GM12878 (cell line): Measurements from ENCODE around the gene KIF26A. TPM values are rescaled to one million over a fixed set of nuclear protein-coding genes. Genes with fewer than 3 reads are reported as not detected.

Experiments
- ATAC-seq: fragments of 200-7000 bp; cut with Tn5 transposase; 3 replicates; pipeline ENCODE4 v1.9.1; 2020; ENCODE audit warnings: mild to moderate bottlenecking, moderate library complexity
- BruUV-seq: library from RNA; stranded (reverse); fragments of 400-500 nt; replicated peaks from 2 replicates; lab custom pipeline; 2021; lab: Mats Ljungman, UMichigan
- CTCF ChIA-PET: fragments of 300-600 bp; sonication (Branson Sonifier 250); formaldehyde crosslinking; extraction: SDS; loops from one replicate; lab custom pipeline; 2021; ENCODE audit warnings: inconsistent platforms; lab: Yijun Ruan, JAX
- POLR2A ChIA-PET: fragments of 350-600 bp; formaldehyde crosslinking; extraction: SDS; loops from one replicate; lab custom pipeline; 2021; ENCODE audit warnings: inconsistent platforms; lab: Charles Lee
- RAD21 ChIA-PET: fragments of 300-600 bp; sonication (Branson Sonifier 250); formaldehyde crosslinking; loops from one replicate; lab custom pipeline; 2023; ENCODE audit warnings: antibody characterized with exemption; ENCODE audit not compliant: unreplicated experiment; lab: Charles Lee
- SMC1A ChIA-PET: fragments of 300-600 bp; sonication (Branson Sonifier 250); formaldehyde crosslinking; loops from one replicate; lab custom pipeline; 2023; ENCODE audit not compliant: unreplicated experiment, uncharacterized antibody; lab: Charles Lee
- DNase-seq: peaks from one replicate; pipeline ENCODE4 v3.0.0-alpha.2; 2011; ENCODE audit warnings: low read depth, low spot score
- FAIRE-seq: peaks from 3 replicates; lab custom pipeline; 2011; peaks lifted over from hg19 to GRCh38; lab: Jason Lieb, UNC
- H2AFZ ChIP-seq: 2 replicates; pipeline ENCODE4 v1.6.0; 2011; ENCODE audit warnings: low read depth, low read length, control low read depth; ENCODE audit not compliant: control insufficient read depth
- H3K27ac ChIP-seq: 2 replicates; pipeline ENCODE4 v1.5.1; 2011; ENCODE audit warnings: control low read depth; ENCODE audit not compliant: control insufficient read depth, insufficient read depth
- H3K27me3 ChIP-seq, 2 experiments: replicated peaks in 1 of 2; 2 replicates each; pipeline versions ENCODE4 v1.6.0 to v1.6.1; 2011; ENCODE audit warnings: low read length in 1 of 2; ENCODE audit not compliant: control insufficient read depth in 2 of 2, insufficient read depth in 2 of 2
- H3K36me3 ChIP-seq, 2 experiments: 2 replicates each; pipeline ENCODE4 v1.5.1; 2011; ENCODE audit warnings: low read length in 1 of 2; ENCODE audit not compliant: control insufficient read depth in 2 of 2, insufficient read depth in 2 of 2
- H3K4me1 ChIP-seq: 2 replicates; pipeline ENCODE4 v1.6.1; 2011; ENCODE audit warnings: mild to moderate bottlenecking, low read length, moderate library complexity, mixed read lengths; ENCODE audit not compliant: control insufficient read depth, insufficient read depth
- H3K4me2 ChIP-seq: 2 replicates; pipeline ENCODE4 v1.6.0; 2011; ENCODE audit warnings: control low read depth; ENCODE audit not compliant: control insufficient read depth, insufficient read depth
- H3K4me3 ChIP-seq: fragments of 200-600 bp; sonication (generic); 2 replicates; pipeline ENCODE4 v1.5.1; 2016
- H3K79me2 ChIP-seq: 2 replicates; pipeline ENCODE4 v1.6.0; 2011; ENCODE audit warnings: low read length; ENCODE audit not compliant: control insufficient read depth, insufficient read depth
- H3K9ac ChIP-seq: 2 replicates; pipeline ENCODE4 v1.8.0; 2011; ENCODE audit warnings: low read length, control low read depth, mixed read lengths; ENCODE audit not compliant: control insufficient read depth, insufficient read depth
- H3K9me3 ChIP-seq: replicated peaks from 3 replicates; pipeline ENCODE4 v1.5.1; 2011; ENCODE audit warnings: mild to moderate bottlenecking, low read length; ENCODE audit not compliant: control insufficient read depth, insufficient read depth
- H4K20me1 ChIP-seq: 2 replicates; pipeline ENCODE4 v1.6.0; 2011; ENCODE audit not compliant: control insufficient read depth, insufficient read depth
- ATF7 ChIP-seq: fragments of 450-650 bp; IDR thresholded peaks from 2 replicates; pipeline ENCODE4 v1.6.1; 2016; ENCODE audit warnings: low read depth, mild to moderate bottlenecking
- BMI1 ChIP-seq: fragments of 450-650 bp; IDR thresholded peaks from 2 replicates; pipeline ENCODE4 v1.6.1; 2016; ENCODE audit warnings: mild to moderate bottlenecking, moderate library complexity, borderline replicate concordance
- CHD2 ChIP-seq: IDR thresholded peaks from 2 replicates; pipeline ENCODE4 v1.6.1; 2011; ENCODE audit warnings: low read depth, low read length, improper control_type of control experiment, borderline replicate concordance
- EP300 ChIP-seq, 2 experiments: fragments of 150-350 bp in 1 of 2; IDR thresholded peaks; 2 replicates each; pipeline ENCODE4 v1.6.1; 2011 to 2012; ENCODE audit warnings: low read depth in 2 of 2, low read length in 2 of 2, borderline replicate concordance in 1 of 2, improper control_type of control experiment in 1 of 2, inconsistent platforms in 1 of 2; ENCODE audit not compliant: control insufficient read depth in 1 of 2
- LARP7 ChIP-seq: fragments of 450-650 bp; IDR thresholded peaks from 2 replicates; pipeline ENCODE4 v1.6.1; 2017; ENCODE audit warnings: mild to moderate bottlenecking
- POU2F2 ChIP-seq: IDR thresholded peaks from 3 replicates; pipeline ENCODE4 v1.6.1; 2011; ENCODE audit warnings: low read depth, mild to moderate bottlenecking, low read length, borderline replicate concordance
- SIN3A ChIP-seq: IDR thresholded peaks from 2 replicates; pipeline ENCODE4 v1.6.1; 2012; ENCODE audit warnings: low read depth, low read length, improper control_type of control experiment
- SUPT20H ChIP-seq: IDR thresholded peaks from 2 replicates; pipeline ENCODE4 v1.6.1; 2011; ENCODE audit warnings: low read depth, mild to moderate bottlenecking, low read length, moderate library complexity, borderline replicate concordance; ENCODE audit not compliant: control insufficient read depth
- ZSCAN29 ChIP-seq: fragments of 450-650 bp; IDR thresholded peaks from 2 replicates; pipeline ENCODE4 v1.6.1; 2017; ENCODE audit warnings: mild to moderate bottlenecking, moderate library complexity
- WGBS: methylation state at CpG from one replicate; pipeline ENCODE4 v1.1.6; 2016; ENCODE audit warnings: low lambda C conversion rate; ENCODE audit not compliant: insufficient replicate concordance, insufficient coverage; ENCODE audit errors: missing lambda C conversion rate; 5-methylcytosine and 5-hydroxymethylcytosine counted together
- in situ Hi-C: fragments of 300-500 bp; cut with MboI; formaldehyde crosslinking; loops from 9 replicates; pipeline ENCODE4 v1.14.3; 2018; ENCODE audit warnings: mixed read lengths
- intact Hi-C: fragments of 100-400 bp; cut with micrococcal nuclease; formaldehyde crosslinking; loops from one replicate; pipeline ENCODE4 v1.14.2; 2022; ENCODE audit not compliant: unreplicated experiment
- polyA plus RNA-seq, 11 experiments: library from polyadenylated mRNA; depleted of rRNA in 4 of 11; unstranded in 6 of 11; stranded (reverse) in 5 of 11; fragments of >200 nt; fragmentation: Nextera tagmentation in 4 of 11; fragmentation: Illumina TruSeq in 1 of 11; extraction: Ambion mirVana in 4 of 11; extraction: Trizol in 1 of 11; gene quantifications; 1 replicate in 1 of 11; 2 replicates in 10 of 11; pipeline versions ENCODE4 v1.2.1 to v1.2.3, GENCODE V29; 2011 to 2016; ENCODE audit warnings: inconsistent platforms in 2 of 11, missing spikeins in 2 of 11, low read depth in 1 of 11
- total RNA-seq, 4 experiments: library from RNA; depleted of rRNA in 3 of 4; stranded (reverse); fragments of >200 nt in 3 of 4; fragmentation: Illumina TruSeq in 1 of 4; extraction: Trizol in 1 of 4; gene quantifications; 2 replicates each; pipeline versions ENCODE4 v1.2.1 to v1.2.3, GENCODE V29; 2013 to 2021
- TF ChIP-seq, protein P1 (sequence below): fragments of 450-650 bp; conservative IDR thresholded peaks from 2 replicates; pipeline ENCODE4 v1.6.1; 2017; ENCODE audit warnings: mild to moderate bottlenecking, moderate library complexity
- TF ChIP-seq, protein P2 (sequence below): fragments of 150-350 bp; IDR thresholded peaks from 2 replicates; pipeline ENCODE4 v1.6.1; 2016; ENCODE audit warnings: low read depth, low read length
- TF ChIP-seq, protein P3 (sequence below): IDR thresholded peaks from 2 replicates; pipeline ENCODE4 v1.6.1; 2012; ENCODE audit warnings: mild to moderate bottlenecking, low read depth, low read length

Gene KIF26A
- total and polyA plus RNA-seq, 10 of the 15 experiments (the other 5 are each of a cell fraction or from before 2014, with no cell fraction given) = 0.05 TPM; not detected in 9

DNA sequence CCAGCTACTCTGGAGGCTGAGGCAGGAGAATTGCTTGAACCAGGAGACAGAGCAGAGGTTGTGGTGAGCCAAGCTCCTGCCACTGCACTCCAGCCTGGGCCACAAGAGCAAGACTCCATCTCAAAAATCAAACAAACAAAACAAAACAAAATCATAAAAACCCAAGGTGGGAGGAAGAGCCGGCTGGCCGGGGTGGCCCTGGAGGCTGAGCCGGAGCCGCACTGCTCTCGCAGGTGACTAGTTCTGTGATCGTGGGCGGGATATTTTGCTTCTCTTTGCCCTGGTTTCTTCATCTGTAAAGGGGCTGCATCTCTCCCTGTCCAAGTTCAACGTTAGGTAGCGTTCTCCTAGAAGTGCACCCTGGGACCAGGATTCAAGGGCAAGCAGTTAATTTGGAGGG lies 73.4 kb downstream of the KIF26A start:
- no TSS peak for BruUV-seq
- H3K36me3 ChIP-seq = no peaks in the 10 kb centered on the region
- in situ Hi-C loops = no loop called here
- ChIA-PET RAD21 (no interaction called here), CTCF (no interaction called here), SMC1A (no interaction called here), POLR2A (no interaction called here)
- WGBS = 88% methylated on average over 9 of the region's 9 CpGs
- no peaks in the 10 kb centered on the region for H4K20me1 ChIP-seq
- no peaks in the 10 kb centered on the region for H3K27me3 ChIP-seq
- H3K4me2 ChIP-seq = no peak overlapping the region
- FAIRE-seq = no peak
- TF ChIP-seq LARP7 (no peak), ATF7 (no peak), ZSCAN29 (no peak), SIN3A (no peak), POU2F2 (no peak), EP300 (IDR thresholded peaks at IDR 0.05; ENCODE audit: borderline replicate concordance in 1 of 2, control insufficient read depth in 1 of 2, low read depth in 2 of 2, low read length in 2 of 2) (no peak), BMI1 (no peak), SUPT20H (no peak), CHD2 (no peak)
- TF ChIP-seq, protein P1, sequence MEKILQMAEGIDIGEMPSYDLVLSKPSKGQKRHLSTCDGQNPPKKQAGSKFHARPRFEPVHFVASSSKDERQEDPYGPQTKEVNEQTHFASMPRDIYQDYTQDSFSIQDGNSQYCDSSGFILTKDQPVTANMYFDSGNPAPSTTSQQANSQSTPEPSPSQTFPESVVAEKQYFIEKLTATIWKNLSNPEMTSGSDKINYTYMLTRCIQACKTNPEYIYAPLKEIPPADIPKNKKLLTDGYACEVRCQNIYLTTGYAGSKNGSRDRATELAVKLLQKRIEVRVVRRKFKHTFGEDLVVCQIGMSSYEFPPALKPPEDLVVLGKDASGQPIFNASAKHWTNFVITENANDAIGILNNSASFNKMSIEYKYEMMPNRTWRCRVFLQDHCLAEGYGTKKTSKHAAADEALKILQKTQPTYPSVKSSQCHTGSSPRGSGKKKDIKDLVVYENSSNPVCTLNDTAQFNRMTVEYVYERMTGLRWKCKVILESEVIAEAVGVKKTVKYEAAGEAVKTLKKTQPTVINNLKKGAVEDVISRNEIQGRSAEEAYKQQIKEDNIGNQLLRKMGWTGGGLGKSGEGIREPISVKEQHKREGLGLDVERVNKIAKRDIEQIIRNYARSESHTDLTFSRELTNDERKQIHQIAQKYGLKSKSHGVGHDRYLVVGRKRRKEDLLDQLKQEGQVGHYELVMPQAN = no peak
- TF ChIP-seq, protein P2, sequence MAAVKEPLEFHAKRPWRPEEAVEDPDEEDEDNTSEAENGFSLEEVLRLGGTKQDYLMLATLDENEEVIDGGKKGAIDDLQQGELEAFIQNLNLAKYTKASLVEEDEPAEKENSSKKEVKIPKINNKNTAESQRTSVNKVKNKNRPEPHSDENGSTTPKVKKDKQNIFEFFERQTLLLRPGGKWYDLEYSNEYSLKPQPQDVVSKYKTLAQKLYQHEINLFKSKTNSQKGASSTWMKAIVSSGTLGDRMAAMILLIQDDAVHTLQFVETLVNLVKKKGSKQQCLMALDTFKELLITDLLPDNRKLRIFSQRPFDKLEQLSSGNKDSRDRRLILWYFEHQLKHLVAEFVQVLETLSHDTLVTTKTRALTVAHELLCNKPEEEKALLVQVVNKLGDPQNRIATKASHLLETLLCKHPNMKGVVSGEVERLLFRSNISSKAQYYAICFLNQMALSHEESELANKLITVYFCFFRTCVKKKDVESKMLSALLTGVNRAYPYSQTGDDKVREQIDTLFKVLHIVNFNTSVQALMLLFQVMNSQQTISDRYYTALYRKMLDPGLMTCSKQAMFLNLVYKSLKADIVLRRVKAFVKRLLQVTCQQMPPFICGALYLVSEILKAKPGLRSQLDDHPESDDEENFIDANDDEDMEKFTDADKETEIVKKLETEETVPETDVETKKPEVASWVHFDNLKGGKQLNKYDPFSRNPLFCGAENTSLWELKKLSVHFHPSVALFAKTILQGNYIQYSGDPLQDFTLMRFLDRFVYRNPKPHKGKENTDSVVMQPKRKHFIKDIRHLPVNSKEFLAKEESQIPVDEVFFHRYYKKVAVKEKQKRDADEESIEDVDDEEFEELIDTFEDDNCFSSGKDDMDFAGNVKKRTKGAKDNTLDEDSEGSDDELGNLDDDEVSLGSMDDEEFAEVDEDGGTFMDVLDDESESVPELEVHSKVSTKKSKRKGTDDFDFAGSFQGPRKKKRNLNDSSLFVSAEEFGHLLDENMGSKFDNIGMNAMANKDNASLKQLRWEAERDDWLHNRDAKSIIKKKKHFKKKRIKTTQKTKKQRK = no peak
- TF ChIP-seq, protein P3, sequence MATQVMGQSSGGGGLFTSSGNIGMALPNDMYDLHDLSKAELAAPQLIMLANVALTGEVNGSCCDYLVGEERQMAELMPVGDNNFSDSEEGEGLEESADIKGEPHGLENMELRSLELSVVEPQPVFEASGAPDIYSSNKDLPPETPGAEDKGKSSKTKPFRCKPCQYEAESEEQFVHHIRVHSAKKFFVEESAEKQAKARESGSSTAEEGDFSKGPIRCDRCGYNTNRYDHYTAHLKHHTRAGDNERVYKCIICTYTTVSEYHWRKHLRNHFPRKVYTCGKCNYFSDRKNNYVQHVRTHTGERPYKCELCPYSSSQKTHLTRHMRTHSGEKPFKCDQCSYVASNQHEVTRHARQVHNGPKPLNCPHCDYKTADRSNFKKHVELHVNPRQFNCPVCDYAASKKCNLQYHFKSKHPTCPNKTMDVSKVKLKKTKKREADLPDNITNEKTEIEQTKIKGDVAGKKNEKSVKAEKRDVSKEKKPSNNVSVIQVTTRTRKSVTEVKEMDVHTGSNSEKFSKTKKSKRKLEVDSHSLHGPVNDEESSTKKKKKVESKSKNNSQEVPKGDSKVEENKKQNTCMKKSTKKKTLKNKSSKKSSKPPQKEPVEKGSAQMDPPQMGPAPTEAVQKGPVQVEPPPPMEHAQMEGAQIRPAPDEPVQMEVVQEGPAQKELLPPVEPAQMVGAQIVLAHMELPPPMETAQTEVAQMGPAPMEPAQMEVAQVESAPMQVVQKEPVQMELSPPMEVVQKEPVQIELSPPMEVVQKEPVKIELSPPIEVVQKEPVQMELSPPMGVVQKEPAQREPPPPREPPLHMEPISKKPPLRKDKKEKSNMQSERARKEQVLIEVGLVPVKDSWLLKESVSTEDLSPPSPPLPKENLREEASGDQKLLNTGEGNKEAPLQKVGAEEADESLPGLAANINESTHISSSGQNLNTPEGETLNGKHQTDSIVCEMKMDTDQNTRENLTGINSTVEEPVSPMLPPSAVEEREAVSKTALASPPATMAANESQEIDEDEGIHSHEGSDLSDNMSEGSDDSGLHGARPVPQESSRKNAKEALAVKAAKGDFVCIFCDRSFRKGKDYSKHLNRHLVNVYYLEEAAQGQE = no peak
- no peak overlapping the region for H2AFZ ChIP-seq
- no peaks in the 10 kb centered on the region for H3K4me1 ChIP-seq
- no peaks in the 10 kb centered on the region for H3K9me3 ChIP-seq
- H3K4me3 ChIP-seq = no peak overlapping the region
- H3K27ac ChIP-seq = no peak overlapping the region
- no peak for DNase-seq
- H3K79me2 ChIP-seq = no peaks in the 10 kb centered on the region
- intact Hi-C loops = no loop called here
- no peak for ATAC-seq
- H3K9ac ChIP-seq = no peak overlapping the region
